H1 (cell line): ENCODE data around the gene AP1M1. TPM values are rescaled to one million over a fixed set of nuclear protein-coding genes. Genes with fewer than 3 reads are reported as not detected.

Experiments used
- CTCF ChIA-PET: fragments of 300-600 bp; sonication (Branson Sonifier 250); formaldehyde crosslinking; loops from one replicate; lab custom pipeline; 2021; ENCODE audit not compliant: partially characterized antibody; lab: Charles Lee
- POLR2A ChIA-PET: fragments of 300-600 bp; sonication (Branson Sonifier 250); formaldehyde crosslinking; loops from one replicate; lab custom pipeline; 2021; ENCODE audit warnings: inconsistent platforms; ENCODE audit not compliant: partially characterized antibody; lab: Charles Lee
- DNase-seq, 2 experiments: peaks; one replicate each; pipeline versions ENCODE4 v3.0.0 to v3.0.0-alpha.2; 2010 to 2022; ENCODE audit warnings: low spot score in 2 of 2, low read depth in 1 of 2, mixed read lengths in 1 of 2
- FAIRE-seq: peaks from 2 replicates; lab custom pipeline; 2011; peaks lifted over from hg19 to GRCh38; lab: Jason Lieb, UNC
- H2AFZ ChIP-seq: 2 replicates; pipeline ENCODE4 v1.8.1; 2012; ENCODE audit warnings: low read length, inconsistent platforms
- H2AK5ac ChIP-seq: 2 replicates; pipeline ENCODE4 v1.6.1; 2013; ENCODE audit warnings: low read depth, low read length
- H2BK120ac ChIP-seq: replicated peaks from 2 replicates; pipeline ENCODE3; 2013; ENCODE audit warnings: low read depth, low read length, inconsistent platforms
- H2BK12ac ChIP-seq: 2 replicates; pipeline ENCODE4 v1.6.1; 2013; ENCODE audit warnings: low read depth, low read length
- H2BK15ac ChIP-seq: 2 replicates; pipeline ENCODE4 v1.6.1; 2013; ENCODE audit warnings: low read length
- H2BK20ac ChIP-seq: 2 replicates; pipeline ENCODE4 v1.6.1; 2013; ENCODE audit warnings: low read length
- H2BK5ac ChIP-seq: 2 replicates; pipeline ENCODE4 v1.6.1; 2013; ENCODE audit warnings: low read depth, low read length
- H3K14ac ChIP-seq: 2 replicates; pipeline ENCODE4 v1.6.1; 2013; ENCODE audit warnings: inconsistent platforms; ENCODE audit not compliant: insufficient read length
- H3K18ac ChIP-seq: 2 replicates; pipeline ENCODE4 v1.6.1; 2013; ENCODE audit warnings: low read length; ENCODE audit errors: extremely low read depth
- H3K23ac ChIP-seq: 2 replicates; pipeline ENCODE4 v1.6.1; 2013; ENCODE audit warnings: inconsistent platforms; ENCODE audit not compliant: insufficient read length
- H3K23me2 ChIP-seq: 2 replicates; pipeline ENCODE4 v1.6.1; 2013; ENCODE audit warnings: low read depth, low read length
- H3K27ac ChIP-seq: 2 replicates; pipeline ENCODE4 v1.6.1; 2011; ENCODE audit warnings: low read depth, low read length, inconsistent platforms
- H3K27me3 ChIP-seq, 4 experiments: replicated peaks in 1 of 4; 1 replicate in 1 of 4; 2 replicates in 3 of 4; pipeline versions ENCODE4 v1.6.1 to v1.8.1; 2011 to 2013; ENCODE audit warnings: low read length in 3 of 4, mild to moderate bottlenecking in 3 of 4, inconsistent platforms in 2 of 4, mixed read lengths in 2 of 4, moderate library complexity in 1 of 4; ENCODE audit not compliant: control insufficient read depth in 3 of 4, insufficient read depth in 3 of 4; ENCODE audit errors: extremely low read depth in 1 of 4
- H3K36me3 ChIP-seq, 4 experiments: 2 replicates each; pipeline versions ENCODE4 v1.6.1 to v1.8.1; 2011 to 2013; ENCODE audit warnings: mild to moderate bottlenecking in 4 of 4, low read length in 3 of 4, moderate library complexity in 2 of 4, control low read depth in 1 of 4, inconsistent platforms in 1 of 4; ENCODE audit not compliant: insufficient read depth in 4 of 4, control insufficient read depth in 2 of 4
- H3K4ac ChIP-seq: replicated peaks from 2 replicates; pipeline ENCODE3; 2013; ENCODE audit warnings: low read length, low read depth, mixed read lengths, inconsistent platforms; ENCODE audit not compliant: insufficient read length
- H3K4me1 ChIP-seq, 4 experiments: replicated peaks in 1 of 4; 1 replicate in 1 of 4; 2 replicates in 3 of 4; pipeline versions ENCODE4 v1.6.1 to v1.8.1; 2011 to 2013; ENCODE audit warnings: low read length in 3 of 4, inconsistent platforms in 2 of 4, mixed read lengths in 1 of 4; ENCODE audit not compliant: insufficient read depth in 4 of 4, control insufficient read depth in 3 of 4
- H3K4me2 ChIP-seq, 2 experiments: 2 replicates each; pipeline versions ENCODE4 v1.6.1 to v1.8.1; 2011 to 2013; ENCODE audit warnings: low read depth in 2 of 2, low read length in 2 of 2, control low read depth in 1 of 2, inconsistent platforms in 1 of 2, mild to moderate bottlenecking in 1 of 2; ENCODE audit not compliant: insufficient read depth in 1 of 2
- H3K4me3 ChIP-seq, 4 experiments: fragments of 200-600, 300-600 bp in 1 of 4; sonication (generic), shearing (Covaris generic), sonication (Bioruptor Twin) in 1 of 4; 2 replicates each; pipeline versions ENCODE4 v1.5.1 to v1.8.1; 2011 to 2016; ENCODE audit warnings: low read length in 4 of 4, low read depth in 3 of 4, control low read depth in 2 of 4, inconsistent platforms in 2 of 4, mild to moderate bottlenecking in 2 of 4, mixed read lengths in 1 of 4, moderate library complexity in 1 of 4; ENCODE audit not compliant: insufficient read depth in 2 of 4; ENCODE audit errors: extremely low read depth in 1 of 4
- H3K56ac ChIP-seq: replicated peaks from 2 replicates; pipeline ENCODE3; 2013; ENCODE audit warnings: low read depth, mild to moderate bottlenecking, mixed read lengths, low read length, inconsistent platforms; ENCODE audit not compliant: insufficient read length
- H3K79me1 ChIP-seq: 2 replicates; pipeline ENCODE4 v1.6.1; 2013; ENCODE audit warnings: low read depth, low read length, control low read depth
- H3K79me2 ChIP-seq, 2 experiments: 2 replicates each; pipeline versions ENCODE4 v1.6.1 to v1.8.1; 2012 to 2013; ENCODE audit warnings: low read length in 2 of 2, mild to moderate bottlenecking in 2 of 2, inconsistent platforms in 1 of 2; ENCODE audit not compliant: insufficient read depth in 2 of 2, control insufficient read depth in 1 of 2
- H3K9ac ChIP-seq, 4 experiments: replicated peaks in 1 of 4; 1 replicate in 1 of 4; 2 replicates in 3 of 4; pipeline versions ENCODE4 v1.6.1 to v1.8.1; 2011 to 2013; ENCODE audit warnings: low read depth in 3 of 4, low read length in 3 of 4, control low read depth in 2 of 4, mild to moderate bottlenecking in 2 of 4, moderate library complexity in 2 of 4, inconsistent platforms in 1 of 4; ENCODE audit errors: extremely low read depth in 1 of 4
- H3K9me3 ChIP-seq, 2 experiments: 2 replicates each; pipeline versions ENCODE4 v1.6.1 to v1.8.1; 2012 to 2013; ENCODE audit warnings: mild to moderate bottlenecking in 2 of 2, moderate library complexity in 2 of 2, control low read depth in 1 of 2, inconsistent platforms in 1 of 2, low read depth in 1 of 2, low read length in 1 of 2, mixed read lengths in 1 of 2; ENCODE audit not compliant: insufficient read depth in 2 of 2
- H4K20me1 ChIP-seq, 2 experiments: replicated peaks in 1 of 2; 2 replicates each; pipeline versions ENCODE3 to v1.8.1; 2011 to 2013; ENCODE audit warnings: inconsistent platforms in 2 of 2, low read length in 2 of 2, mild to moderate bottlenecking in 1 of 2; ENCODE audit not compliant: insufficient read depth in 2 of 2, control insufficient read depth in 1 of 2
- H4K5ac ChIP-seq: 2 replicates; pipeline ENCODE4 v1.6.1; 2013; ENCODE audit warnings: low read length, low read depth, mixed read lengths, inconsistent platforms; ENCODE audit not compliant: insufficient read length
- H4K8ac ChIP-seq: 2 replicates; pipeline ENCODE4 v1.8.0; 2013; ENCODE audit warnings: mild to moderate bottlenecking, moderate library complexity, low read length, inconsistent platforms; ENCODE audit not compliant: insufficient read depth; ENCODE audit errors: extremely low read depth
- H4K91ac ChIP-seq: replicated peaks from 2 replicates; pipeline ENCODE3; 2013; ENCODE audit warnings: low read length, mixed read lengths, inconsistent platforms; ENCODE audit not compliant: insufficient read length
- ASH2L ChIP-seq: fragments of 200-600, 300-600 bp; sonication (generic); IDR thresholded peaks from one replicate; pipeline ENCODE4 v1.7.1; 2017; ENCODE audit warnings: low read length
- BACH1 ChIP-seq: IDR thresholded peaks from 2 replicates; pipeline ENCODE4 v1.6.1; 2012; ENCODE audit warnings: low read length, improper control_type of control experiment
- EZH2 ChIP-seq: fragments of 200-600 bp; sonication (generic); IDR thresholded peaks from 2 replicates; pipeline ENCODE4 v1.7.1; 2012; ENCODE audit warnings: low read depth, mild to moderate bottlenecking, moderate library complexity, low read length, inconsistent platforms; ENCODE audit not compliant: severe bottlenecking
- JUND ChIP-seq: IDR thresholded peaks from 2 replicates; pipeline ENCODE4 v1.6.1; 2011; ENCODE audit warnings: mild to moderate bottlenecking, improper control_type of control experiment, low read length
- PHF8 ChIP-seq: fragments of 200-600 bp; sonication (generic); conservative IDR thresholded peaks from 2 replicates; pipeline ENCODE4 v1.7.1; 2012; ENCODE audit warnings: low read depth, mild to moderate bottlenecking, inconsistent platforms, low read length, moderate library complexity
- POU5F1 ChIP-seq: IDR thresholded peaks from 2 replicates; pipeline ENCODE4 v1.6.1; 2011; ENCODE audit warnings: low read depth, mild to moderate bottlenecking, low read length, moderate library complexity
- RAD21 ChIP-seq, 2 experiments: IDR thresholded peaks in 1 of 2; conservative IDR thresholded peaks in 1 of 2; 2 replicates each; pipeline ENCODE4 v1.6.1; 2011; ENCODE audit warnings: low read depth in 2 of 2, low read length in 2 of 2, improper control_type of control experiment in 1 of 2, inconsistent platforms in 1 of 2, mild to moderate bottlenecking in 1 of 2, moderate library complexity in 1 of 2
- SIRT6 ChIP-seq: IDR thresholded peaks from one replicate; pipeline ENCODE4 v1.7.1; 2012; ENCODE audit warnings: low read length, inconsistent platforms
- SRF ChIP-seq: IDR thresholded peaks from 2 replicates; pipeline ENCODE4 v1.6.1; 2011; ENCODE audit warnings: mild to moderate bottlenecking, low read depth, low read length, moderate library complexity
- TAF7 ChIP-seq: optimal IDR thresholded peaks from 2 replicates; pipeline ENCODE3; 2011; ENCODE audit warnings: low read depth, mild to moderate bottlenecking, inconsistent platforms, low read length, moderate library complexity, borderline replicate concordance
- TEAD4 ChIP-seq: IDR thresholded peaks from 2 replicates; pipeline ENCODE4 v1.6.1; 2012; ENCODE audit warnings: low read depth, low read length, inconsistent platforms, mixed read lengths
- YY1 ChIP-seq: IDR thresholded peaks from 2 replicates; pipeline ENCODE4 v1.6.1; 2011; ENCODE audit warnings: low read depth, mild to moderate bottlenecking, low read length
- WGBS, 2 experiments: shearing (Covaris generic) in 1 of 2; methylation state at CpG; one replicate each; pipeline versions ENCODE4 v1.1.6 to v1.1.7; 2013 to 2015; ENCODE audit warnings: low lambda C conversion rate in 2 of 2, mixed read lengths in 2 of 2, inconsistent platforms in 1 of 2, low coverage in 1 of 2, missing lambda C conversion rate in 1 of 2; ENCODE audit not compliant: insufficient replicate concordance in 2 of 2, insufficient coverage in 1 of 2, insufficient read length in 1 of 2; ENCODE audit errors: extremely low coverage in 1 of 2, missing lambda C conversion rate in 1 of 2; 5-methylcytosine and 5-hydroxymethylcytosine counted together
- polyA plus RNA-seq, 7 experiments: library from polyadenylated mRNA; depleted of rRNA in 3 of 7; stranded (reverse) in 5 of 7; unstranded in 2 of 7; fragments of >200 nt in 5 of 7; fragments of 200-250 nt in 2 of 7; gene quantifications; 1 replicate in 5 of 7; 2 replicates in 1 of 7; 4 replicates in 1 of 7; pipeline versions ENCODE4 v1.2.1 to v1.2.3, GENCODE V29; 2011 to 2013; ENCODE audit warnings: missing spikeins in 2 of 7, mixed read lengths in 2 of 7
- total RNA-seq: library from RNA; stranded (reverse); fragmentation: NEBNext Ultra II Directional; extraction: Animal tissue kit (Norgen Biotek cat#: 25700); gene quantifications from 2 replicates; pipeline ENCODE4 v1.2.1, GENCODE V29; 2021
- TF ChIP-seq, protein P1 (sequence below): IDR thresholded peaks from 2 replicates; pipeline ENCODE4 v1.6.1; 2012; ENCODE audit warnings: inconsistent platforms

AP1M1 gene
- total and polyA plus RNA-seq, 2 of the 8 experiments (the other 6 are each of a cell fraction or from before 2014, with no cell fraction given), result 30.9 to 37.5 TPM

- Histone ChIP-seq H4K91ac (no peak overlapping the region), H4K5ac (no peak overlapping the region), H3K14ac (no peak overlapping the region), H3K9me3 (peaks cover 3 to 4% of the 10 kb centered on the region in 2 experiments; a peak in 2 of 4 replicates), H2BK15ac (no peak overlapping the region), H3K23me2 (no peaks in the 10 kb centered on the region; the same call in 1 of the 2 replicates), H2BK12ac (no peak overlapping the region), H3K4me3 (no peak overlapping the region), H2BK120ac (no peak overlapping the region), H4K20me1 (no peaks in the 10 kb centered on the region), H2BK20ac (no peak overlapping the region), H3K9ac (no peak overlapping the region), H3K27ac (no peak overlapping the region), H3K36me3 (no peaks in the 10 kb centered on the region), H3K79me1 (no peaks in the 10 kb centered on the region), H3K56ac (no peak overlapping the region), H2AFZ (no peak overlapping the region), H3K4me1 (no peaks in the 10 kb centered on the region), H3K79me2 (no peaks in the 10 kb centered on the region), H3K4ac (no peak overlapping the region), H3K23ac (no peak overlapping the region), H4K8ac (no peak overlapping the region), H2BK5ac (no peak overlapping the region), H3K18ac (no peak overlapping the region), H3K27me3 (no peaks in the 10 kb centered on the region), H2AK5ac (no peak overlapping the region), H3K4me2 (no peak overlapping the region)
- CTCF ChIA-PET, result interaction anchor here (0.7 to 3.3 kb wide), 7 partner anchors 10 to 196 kb away, joined by 3 to 15 read pairs (median 3); no protein-coding TSS in a partner anchor
- WGBS, 2 experiments, result 90% methylated on average over 4 of the region's 4 CpGs; no CpG with 5 or more reads in 1 of the 2 experiments
- POLR2A ChIA-PET, result interaction anchor here (0.7 to 1.8 kb wide), 2 partner anchors 104 to 924 kb away, joined by 3 to 8 read pairs; partner anchors contain the start of gene TPM4
- no peak for TF ChIP-seq PHF8
- TF ChIP-seq YY1, result no peak
- TF ChIP-seq POU5F1, result no peak
- TF ChIP-seq RAD21 (IDR thresholded peaks at IDR 0.05 in 1 of 2, conservative IDR thresholded peaks at IDR 0.05 in 1 of 2; ENCODE audit: low read depth in 2 of 2, low read length in 2 of 2), result no peak
- TF ChIP-seq, protein P1, sequence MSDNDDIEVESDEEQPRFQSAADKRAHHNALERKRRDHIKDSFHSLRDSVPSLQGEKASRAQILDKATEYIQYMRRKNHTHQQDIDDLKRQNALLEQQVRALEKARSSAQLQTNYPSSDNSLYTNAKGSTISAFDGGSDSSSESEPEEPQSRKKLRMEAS, result no peak
- TF ChIP-seq BACH1, result no peak
- TF ChIP-seq TEAD4, result no peak
- TF ChIP-seq SIRT6, result no peak
- TF ChIP-seq ASH2L, result no peak
- no peak for TF ChIP-seq JUND
- no peak for TF ChIP-seq TAF7
- no peak for TF ChIP-seq EZH2
- no peak for TF ChIP-seq SRF
- DNase-seq (no peak), FAIRE-seq (no peak)
Measured at GRCh38 chr19:16180611-16181010, 17.1 kb upstream of the AP1M1 start.
